BE2C (cell line): ENCODE data around the gene PGAM5.
"Not testable (repeated sequence)": the region's sequence is repeated elsewhere in the genome, so short reads cannot be mapped to it uniquely, and the experiment has no call there.

ENCODE experiments used
- DNase-seq: peaks from one replicate; pipeline ENCODE4 v3.0.0-alpha.2; 2020
- H3K27me3 ChIP-seq: fragments of 250-450 bp; sonication (Bioruptor Pico); 2 replicates; pipeline ENCODE4 v1.5.1; 2020; ENCODE audit warnings: mild to moderate bottlenecking
- H3K36me3 ChIP-seq: fragments of 250-450 bp; sonication (Bioruptor Pico); 2 replicates; pipeline ENCODE4 v1.5.1; 2020; ENCODE audit warnings: mild to moderate bottlenecking
- H3K4me1 ChIP-seq: fragments of 250-450 bp; sonication (Bioruptor Pico); 2 replicates; pipeline ENCODE4 v1.5.1; 2020
- H3K4me3 ChIP-seq: 2 replicates; pipeline ENCODE4 v1.5.1; 2011; ENCODE audit warnings: low read depth, low read length
- H3K9me3 ChIP-seq: fragments of 250-450 bp; sonication (Bioruptor Pico); 2 replicates; pipeline ENCODE4 v1.5.1; 2020
- CTCF ChIP-seq: IDR thresholded peaks from 2 replicates; pipeline ENCODE4 v1.5.1; 2012; ENCODE audit warnings: mild to moderate bottlenecking, low read depth, low read length

The PGAM5 gene

GRCh38 chr12:132746613-132747012, 36.0 kb downstream of the PGAM5 start:
- no peak for DNase-seq
- H3K36me3 ChIP-seq, result peaks cover 91% of the 10 kb centered on the region

GRCh38 chr12:132747395-132747794, 36.8 kb downstream of the PGAM5 start:
- DNase-seq, result no peak
- no peaks in the 10 kb centered on the region for H3K27me3 ChIP-seq
- no peaks in the 10 kb centered on the region for H3K9me3 ChIP-seq
- TF ChIP-seq CTCF, result no peak
- no peak overlapping the region for H3K4me3 ChIP-seq
- peaks cover 91% of the 10 kb centered on the region for H3K36me3 ChIP-seq
- no peaks in the 10 kb centered on the region for H3K4me1 ChIP-seq

More at GRCh38 chr12:132746613-132747012, 36.0 kb downstream of the PGAM5 start:
- TF ChIP-seq CTCF, result no peak
- H3K4me3 ChIP-seq, result no peak overlapping the region
- no peaks in the 10 kb centered on the region for H3K27me3 ChIP-seq
- H3K4me1 ChIP-seq, result no peaks in the 10 kb centered on the region
- H3K9me3 ChIP-seq, result no peaks in the 10 kb centered on the region

GRCh38 chr12:132747896-132748295, 37.3 kb downstream of the PGAM5 start:
- H3K4me3 ChIP-seq, result no peak overlapping the region
- no peaks in the 10 kb centered on the region for H3K27me3 ChIP-seq
- no peaks in the 10 kb centered on the region for H3K4me1 ChIP-seq
- H3K9me3 ChIP-seq, result no peaks in the 10 kb centered on the region
- no peak for DNase-seq
- TF ChIP-seq CTCF, result no peak
- H3K36me3 ChIP-seq, result peaks cover 92% of the 10 kb centered on the region

GRCh38 chr12:132748319-132748718, 37.7 kb downstream of the PGAM5 start:
- peaks cover 93% of the 10 kb centered on the region for H3K36me3 ChIP-seq

GRCh38 chr12:132753670-132754069, 43.0 kb downstream of the PGAM5 start:
- DNase-seq, H3K4me3 ChIP-seq, H3K9me3 ChIP-seq, H3K4me1 ChIP-seq, H3K27me3 ChIP-seq: not testable (repeated sequence)
- peaks cover 85% of the 10 kb centered on the region for H3K36me3 ChIP-seq

More at GRCh38 chr12:132748319-132748718, 37.7 kb downstream of the PGAM5 start:
- Histone ChIP-seq H3K4me3 (no peak overlapping the region), H3K4me1 (no peaks in the 10 kb centered on the region), H3K27me3 (no peaks in the 10 kb centered on the region), H3K9me3 (no peaks in the 10 kb centered on the region)
- DNase-seq, result no peak
- TF ChIP-seq CTCF, result no peak

GRCh38 chr12:132754160-132754932, 43.7 kb downstream of the PGAM5 start:
- no peak; the same call in 1 of the 2 replicates for TF ChIP-seq CTCF
- DNase-seq, result no peak
- Histone ChIP-seq H3K27me3 (no peaks in the 10 kb centered on the region), H3K9me3 (no peaks in the 10 kb centered on the region), H3K4me3 (no peak overlapping the region), H3K36me3 (peaks cover 80% of the 10 kb centered on the region), H3K4me1 (no peaks in the 10 kb centered on the region)

GRCh38 chr12:132758825-132759224, 48.2 kb downstream of the PGAM5 start:
- H3K36me3 ChIP-seq, result peaks cover 46% of the 10 kb centered on the region
- H3K9me3 ChIP-seq, H3K4me3 ChIP-seq, H3K27me3 ChIP-seq, H3K4me1 ChIP-seq, DNase-seq: not testable (repeated sequence)
